ENCODE results near the gene PRR30.

DNA sequence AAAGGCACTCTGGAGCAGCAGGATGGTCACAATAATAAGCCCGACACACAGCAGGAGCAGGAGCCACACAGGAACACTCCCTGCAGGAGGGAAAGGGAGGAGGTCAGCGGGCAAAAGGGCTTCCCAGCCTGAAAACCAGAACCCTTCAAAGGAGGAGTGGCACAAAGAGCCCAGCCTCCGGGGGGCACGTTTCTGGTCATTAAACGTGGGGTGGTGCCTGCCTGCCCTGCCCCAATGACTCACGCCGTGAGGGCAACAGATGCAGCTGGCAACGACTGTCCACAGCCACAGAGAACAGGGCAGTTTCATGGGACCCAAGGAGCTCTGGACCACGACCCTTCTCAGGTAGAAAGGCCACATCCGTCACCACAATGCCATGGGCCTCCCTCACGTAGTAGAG, 7.8 kb downstream of the PRR30 start:
- TF ChIP-seq EZH2 (IDR thresholded peaks at IDR 0.05), result no peak
- TF ChIP-seq POLR2AphosphoS5 (IDR thresholded peaks at IDR 0.05; ENCODE audit: borderline replicate concordance, low read depth, low read length), result no peak
- no peak for TF ChIP-seq FOXP2 (optimal IDR thresholded peaks at IDR 0.05; ENCODE audit: control extremely low read depth, extremely low read length, insufficient read depth)

Data from SK-N-MC (cell line).